Ovary (tissue), 10 donors: ENCODE results near the gene AIPL1. TPM values are rescaled to one million over a fixed set of nuclear protein-coding genes. Genes with fewer than 3 reads are reported as not detected.
"Not testable (repeated sequence)": the region's sequence is repeated elsewhere in the genome, so short reads cannot be mapped to it uniquely, and the experiment has no call there.

Experiments
- DNase-seq, 5 donors: peaks; one replicate each; pipeline ENCODE4 v3.0.0-alpha.2; 2019 to 2020
- H3K27ac ChIP-seq, 2 donors: fragments of 200-600 bp; one replicate each; pipeline versions ENCODE4 v1.5.1 to v1.8.0; 2019 to 2022
- H3K27me3 ChIP-seq: fragments of 200-600 bp; one replicate; pipeline ENCODE4 v1.8.0; 2022
- H3K36me3 ChIP-seq: fragments of 200-600 bp; sonication (generic); one replicate; pipeline ENCODE4 v1.5.1; 2019
- H3K4me1 ChIP-seq: one replicate; pipeline ENCODE4 v1.8.1; 2013; ENCODE audit warnings: mild to moderate bottlenecking, moderate library complexity; ENCODE audit not compliant: insufficient read depth
- H3K4me3 ChIP-seq: fragments of 200-600 bp; sonication (generic); one replicate; pipeline ENCODE4 v1.5.1; 2017
- H3K9me3 ChIP-seq, 2 donors: fragments of 200-600 bp in 1 of 2; sonication (generic) in 1 of 2; one replicate each; pipeline versions ENCODE4 v1.5.1 to v1.8.1; 2013 to 2019; ENCODE audit warnings: mild to moderate bottlenecking in 1 of 2, moderate library complexity in 1 of 2
- CTCF ChIP-seq, 3 donors: fragments of 450-650 bp in 2 of 3; fragments of 200-600 bp in 1 of 3; IDR thresholded peaks; one replicate each; pipeline versions ENCODE4 v1.5.1 to v1.8.0; 2016 to 2022; ENCODE audit warnings: antibody characterized with exemption in 3 of 3, mild to moderate bottlenecking in 1 of 3
- EP300 ChIP-seq: sonication (generic); formaldehyde crosslinking; IDR thresholded peaks from one replicate; pipeline ENCODE4 v1.6.1; 2017; ENCODE audit warnings: antibody characterized with exemption
- POLR2A ChIP-seq: fragments of 450-650 bp; IDR thresholded peaks from one replicate; pipeline ENCODE4 v1.6.1; 2017; ENCODE audit warnings: antibody characterized with exemption, mild to moderate bottlenecking, moderate library complexity
- WGBS, 3 donors: extraction: QIAGEN DNeasy Blood & Tissue Kit in 1 of 3; methylation state at CpG; one replicate each; pipeline versions ENCODE4 v1.1.5 to v1.1.7; 2013 to 2017; 5-methylcytosine and 5-hydroxymethylcytosine counted together
- intact Hi-C, 4 donors: fragments of 100-400 bp; cut with DNase I; formaldehyde crosslinking; loops; one replicate each; pipeline versions ENCODE4 v1.11.0 to v1.15.1; 2022 to 2023
- long read RNA-seq, 3 donors: library from polyadenylated mRNA in 2 of 3; unstranded in 2 of 3; transcript quantifications; one replicate each; pipeline ENCODE4 v2.0.0 and lab custom pipeline, GENCODE V29; 2021 to 2026
- polyA plus RNA-seq, 2 donors: library from polyadenylated mRNA; stranded (reverse); fragments of 200-250 nt in 1 of 2; fragments of 350-450 nt in 1 of 2; fragmentation: Illumina TruSeq in 1 of 2; extraction: RNeasy Lipid Tissue Mini Kit (QIAGEN cat#74804) in 1 of 2; gene quantifications; one replicate each; pipeline ENCODE4 v1.2.3, GENCODE V29; 2013 to 2014
- total RNA-seq, 7 donors: library from RNA; depleted of rRNA in 2 of 7; stranded (reverse); fragments of >200 nt in 2 of 7; fragmentation: NEBNext Ultra II Directional in 3 of 7; extraction: Animal tissue kit (Norgen Biotek cat#: 25700) in 3 of 7; gene quantifications; one replicate each; pipeline versions ENCODE4 v1.1.0 to v1.2.4, GENCODE V29; 2016 to 2023
- donor health status: DM: no; HTN: no; CAD: no; lungs with moderate emphysema.
- donor health status: DM: no; HTN: no; CAD: no.
- donor health status: Bipolar disorder and iron deficiency.
- donor health status: DM: yes; HTN: yes; CAD: no.
- donor health status: DM: no; HTN: no; CAD: no.
- donor health status: DM: yes; HTN: yes; CAD: no.

AIPL1 gene
- not detected for total RNA-seq
- not detected for polyA plus RNA-seq
- long read RNA-seq, donor 1, result 0 reads
- long read RNA-seq, donor 2, result 0 reads
- long read RNA-seq, donor 3, result 0 reads

- 67 to 76% (median 73%) methylated on average over 16 of the region's 16 CpGs for WGBS, 3 donors
- intact Hi-C loops, result no loop called here
- TF ChIP-seq POLR2A (no peak), CTCF (IDR thresholded peaks at IDR 0.05) (no peak), EP300 (no peak)
Observed at GRCh38 chr17:6435051-6435450, at the start of gene AIPL1. Gene AIPL1, minus strand, starts transcription at chr17:6435121. Its CDS starts 17 bp downstream, at chr17:6435104.

GRCh38 chr17:6483507-6483906 is 48.6 kb upstream of the AIPL1 start:
- peaks cover 9% of the 10 kb centered on the region for H3K4me1 ChIP-seq
- H3K4me3 ChIP-seq, result no peak overlapping the region
- DNase-seq, result no peak
- TF ChIP-seq EP300 (no peak), CTCF (IDR thresholded peaks at IDR 0.05) (no peak), POLR2A (no peak)
- H3K27me3 ChIP-seq, result no peaks in the 10 kb centered on the region
- intact Hi-C loops, result no loop called here
- 91 to 96% (median 94%) methylated on average over 16 of the region's 16 CpGs for WGBS, 3 donors
- peak overlapping the region in 1 of 2 donors; percentile 6 for H3K27ac ChIP-seq
- no peaks in the 10 kb centered on the region for H3K9me3 ChIP-seq
- no peaks in the 10 kb centered on the region for H3K36me3 ChIP-seq

More at GRCh38 chr17:6435051-6435450, at the start of gene AIPL1:
- DNase-seq, result no peak
- Histone ChIP-seq H3K36me3 (no peaks in the 10 kb centered on the region), H3K4me1 (no peaks in the 10 kb centered on the region), H3K27ac (no peak within 1 kb of the TSS), H3K27me3 (no peaks in the 10 kb centered on the region), H3K4me3 (no peak within 1 kb of the TSS), H3K9me3 (no peaks in the 10 kb centered on the region)

- H3K27ac ChIP-seq, DNase-seq, H3K36me3 ChIP-seq, H3K27me3 ChIP-seq, H3K4me1 ChIP-seq, H3K4me3 ChIP-seq, H3K9me3 ChIP-seq, intact Hi-C loops: not testable (repeated sequence)
- whole genome bisulfite sequencing, 3 donors, result 65 to 69% (median 66%) methylated on average over 10 of the region's 10 CpGs
Observed at GRCh38 chr17:6482796-6483195, 47.9 kb upstream of the AIPL1 start.

GRCh38 chr17:6482105-6482455 is 47.2 kb upstream of the AIPL1 start:
- H3K4me3 ChIP-seq, result no peak overlapping the region
- WGBS, 3 donors, result 88 to 93% (median 91%) methylated on average over 6 of the region's 6 CpGs
- DNase-seq, result no peak
- peaks cover 2% of the 10 kb centered on the region for H3K4me1 ChIP-seq
- no peaks in the 10 kb centered on the region for H3K9me3 ChIP-seq
- intact Hi-C loops, result no loop called here
- H3K27me3 ChIP-seq, result no peaks in the 10 kb centered on the region
- no peak overlapping the region for H3K27ac ChIP-seq
- no peak for TF ChIP-seq EP300
- no peak for TF ChIP-seq CTCF (IDR thresholded peaks at IDR 0.05)
- TF ChIP-seq POLR2A, result no peak
- H3K36me3 ChIP-seq, result no peaks in the 10 kb centered on the region

GRCh38 chr17:6480303-6480675 is 45.4 kb upstream of the AIPL1 start:
- no peaks in the 10 kb centered on the region for H3K36me3 ChIP-seq
- no peaks in the 10 kb centered on the region for H3K9me3 ChIP-seq
- no peak overlapping the region for H3K4me3 ChIP-seq
- no peaks in the 10 kb centered on the region for H3K4me1 ChIP-seq
- no peaks in the 10 kb centered on the region for H3K27me3 ChIP-seq
- WGBS, 3 donors, result 57 to 78% (median 74%) methylated on average over 9 of the region's 9 CpGs
- no peak for DNase-seq
- no peak overlapping the region for H3K27ac ChIP-seq
- no peak for TF ChIP-seq CTCF (IDR thresholded peaks at IDR 0.05)
- no peak for TF ChIP-seq POLR2A
- no peak for TF ChIP-seq EP300
- intact Hi-C loops, result no loop called here
